ENCODE measurements around the gene UGT1A9.

The UGT1A9 gene

GRCh38 chr2:233803994-233804393, 132.3 kb downstream of the UGT1A9 start:
- DNase-seq (ENCODE audit: low read depth in 1 of 2, low spot score in 1 of 2), result no peak
- no peak overlapping the region for H3K4me3 ChIP-seq (replicated peaks; ENCODE audit: insufficient read depth, low read length)
- TF ChIP-seq, protein P1, sequence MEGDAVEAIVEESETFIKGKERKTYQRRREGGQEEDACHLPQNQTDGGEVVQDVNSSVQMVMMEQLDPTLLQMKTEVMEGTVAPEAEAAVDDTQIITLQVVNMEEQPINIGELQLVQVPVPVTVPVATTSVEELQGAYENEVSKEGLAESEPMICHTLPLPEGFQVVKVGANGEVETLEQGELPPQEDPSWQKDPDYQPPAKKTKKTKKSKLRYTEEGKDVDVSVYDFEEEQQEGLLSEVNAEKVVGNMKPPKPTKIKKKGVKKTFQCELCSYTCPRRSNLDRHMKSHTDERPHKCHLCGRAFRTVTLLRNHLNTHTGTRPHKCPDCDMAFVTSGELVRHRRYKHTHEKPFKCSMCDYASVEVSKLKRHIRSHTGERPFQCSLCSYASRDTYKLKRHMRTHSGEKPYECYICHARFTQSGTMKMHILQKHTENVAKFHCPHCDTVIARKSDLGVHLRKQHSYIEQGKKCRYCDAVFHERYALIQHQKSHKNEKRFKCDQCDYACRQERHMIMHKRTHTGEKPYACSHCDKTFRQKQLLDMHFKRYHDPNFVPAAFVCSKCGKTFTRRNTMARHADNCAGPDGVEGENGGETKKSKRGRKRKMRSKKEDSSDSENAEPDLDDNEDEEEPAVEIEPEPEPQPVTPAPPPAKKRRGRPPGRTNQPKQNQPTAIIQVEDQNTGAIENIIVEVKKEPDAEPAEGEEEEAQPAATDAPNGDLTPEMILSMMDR (IDR thresholded peaks at IDR 0.05; ENCODE audit: insufficient read depth, low read length), result no peak
- TF ChIP-seq GABPA (IDR thresholded peaks at IDR 0.05; ENCODE audit: low read depth) (no peak), SPI1 (IDR thresholded peaks at IDR 0.05; ENCODE audit: borderline replicate concordance, low read depth) (no peak), POLR2AphosphoS5 (IDR thresholded peaks at IDR 0.05; ENCODE audit: low read depth) (no peak), REST (IDR thresholded peaks at IDR 0.05; ENCODE audit: insufficient replicate concordance, low read depth) (no peak)
- H3K27ac ChIP-seq (replicated peaks), result no peak overlapping the region
- no peaks in the 10 kb centered on the region for H3K27me3 ChIP-seq (ENCODE audit: insufficient read depth, poor library complexity, severe bottlenecking)

DNA sequence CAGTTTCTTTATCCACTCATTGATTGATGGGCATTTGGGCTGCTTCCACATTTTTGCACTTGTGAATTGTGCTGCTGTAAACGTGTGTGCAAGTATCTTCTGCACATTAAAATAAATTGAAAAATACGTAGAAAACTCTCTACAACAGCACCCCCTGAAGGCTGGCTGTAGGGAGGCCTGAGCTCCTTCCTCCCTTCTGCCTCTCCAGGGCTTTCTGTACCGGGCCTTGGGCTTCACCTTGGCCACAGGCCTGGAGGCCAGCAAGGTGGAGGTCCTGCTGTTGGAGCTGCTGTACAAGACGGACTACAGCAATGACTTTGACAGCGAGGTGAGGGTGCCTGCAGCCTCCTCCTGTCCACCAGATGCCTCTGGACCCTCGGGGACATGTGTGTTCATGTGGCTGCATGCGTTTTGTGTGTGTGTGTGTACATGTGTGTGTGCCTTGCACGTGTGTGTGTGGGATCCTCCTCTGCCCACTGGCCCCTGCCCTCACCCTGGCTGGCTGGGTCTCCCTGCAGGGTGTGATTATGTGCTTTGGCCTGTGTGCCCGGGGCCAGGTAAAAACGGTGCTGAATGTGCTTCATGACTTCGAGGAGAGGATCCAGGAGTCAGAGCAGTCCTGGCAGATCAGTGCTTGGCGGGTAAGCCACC, 135.6 kb downstream of the UGT1A9 start:
- no peak overlapping the region for H3K27ac ChIP-seq (replicated peaks)
- DNase-seq (ENCODE audit: low read depth in 1 of 2, low spot score in 1 of 2), result no peak

GRCh38 chr2:233807966-233808935, 136.6 kb downstream of the UGT1A9 start:
- TF ChIP-seq SPI1 (IDR thresholded peaks at IDR 0.05; ENCODE audit: borderline replicate concordance, low read depth) (no peak), POLR2AphosphoS5 (IDR thresholded peaks at IDR 0.05; ENCODE audit: low read depth) (no peak), GABPA (IDR thresholded peaks at IDR 0.05; ENCODE audit: low read depth) (no peak), REST (IDR thresholded peaks at IDR 0.05; ENCODE audit: insufficient replicate concordance, low read depth) (no peak)
- TF ChIP-seq, protein P1 (IDR thresholded peaks at IDR 0.05; ENCODE audit: insufficient read depth, low read length), result no peak
- no peak for DNase-seq (ENCODE audit: low read depth in 1 of 2, low spot score in 1 of 2)
- H3K4me3 ChIP-seq (replicated peaks; ENCODE audit: insufficient read depth, low read length), result no peak overlapping the region
- H3K27ac ChIP-seq (replicated peaks), result no peak overlapping the region
- H3K27me3 ChIP-seq (ENCODE audit: insufficient read depth, poor library complexity, severe bottlenecking), result no peaks in the 10 kb centered on the region

More for the DNA sequence above, 135.6 kb downstream of the UGT1A9 start:
- Histone ChIP-seq H3K27me3 (ENCODE audit: insufficient read depth, poor library complexity, severe bottlenecking) (no peaks in the 10 kb centered on the region), H3K4me3 (replicated peaks; ENCODE audit: insufficient read depth, low read length) (no peak overlapping the region)
- TF ChIP-seq SPI1 (IDR thresholded peaks at IDR 0.05; ENCODE audit: borderline replicate concordance, low read depth) (no peak), GABPA (IDR thresholded peaks at IDR 0.05; ENCODE audit: low read depth) (no peak), POLR2AphosphoS5 (IDR thresholded peaks at IDR 0.05; ENCODE audit: low read depth) (no peak)
- TF ChIP-seq, protein P1 (IDR thresholded peaks at IDR 0.05; ENCODE audit: insufficient read depth, low read length), result no peak
